ENCODE data around the gene MYD88. TPM values are rescaled to one million over a fixed set of nuclear protein-coding genes. Genes with fewer than 3 reads are reported as not detected.

MYD88 gene
- total RNA-seq, 1 experiment from 2014 or later: 19.2 TPM

- TF ChIP-seq HMGXB4 (CRISPR knock-in tag; IDR thresholded peaks at IDR 0.05) (no peak), GABPB1 (CRISPR knock-in tag; IDR thresholded peaks at IDR 0.05) (no peak)
- TF ChIP-seq, protein P1, sequence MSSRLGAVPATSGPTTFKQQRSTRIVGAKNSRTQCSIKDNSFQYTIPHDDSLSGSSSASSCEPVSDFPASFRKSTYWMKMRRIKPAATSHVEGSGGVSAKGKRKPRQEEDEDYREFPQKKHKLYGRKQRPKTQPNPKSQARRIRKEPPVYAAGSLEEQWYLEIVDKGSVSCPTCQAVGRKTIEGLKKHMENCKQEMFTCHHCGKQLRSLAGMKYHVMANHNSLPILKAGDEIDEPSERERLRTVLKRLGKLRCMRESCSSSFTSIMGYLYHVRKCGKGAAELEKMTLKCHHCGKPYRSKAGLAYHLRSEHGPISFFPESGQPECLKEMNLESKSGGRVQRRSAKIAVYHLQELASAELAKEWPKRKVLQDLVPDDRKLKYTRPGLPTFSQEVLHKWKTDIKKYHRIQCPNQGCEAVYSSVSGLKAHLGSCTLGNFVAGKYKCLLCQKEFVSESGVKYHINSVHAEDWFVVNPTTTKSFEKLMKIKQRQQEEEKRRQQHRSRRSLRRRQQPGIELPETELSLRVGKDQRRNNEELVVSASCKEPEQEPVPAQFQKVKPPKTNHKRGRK (CRISPR knock-in tag; IDR thresholded peaks at IDR 0.05; ENCODE audit: borderline replicate concordance): no peak
Observed at GRCh38 chr3:38120693-38121450, 17.6 kb upstream of the MYD88 start (continued).

GRCh38 chr3:38121451-38121831 is 17.0 kb upstream of the MYD88 start:
- no peaks in the 10 kb centered on the region for H3K4me1 Mint-ChIP-seq
- H3K27ac Mint-ChIP-seq: no peak overlapping the region
- peaks cover 29% of the 10 kb centered on the region for H3K36me3 Mint-ChIP-seq
- ATAC-seq (no peak), DNase-seq (ENCODE audit: low spot score) (no peak)
- no peaks in the 10 kb centered on the region for H3K9me3 Mint-ChIP-seq
- no peaks in the 10 kb centered on the region for H3K27me3 Mint-ChIP-seq (ENCODE audit: low read depth)
- ChIA-PET POLR2A (no interaction called here), CTCF (interaction anchor here (0.5 kb wide), 1 partner anchor 93 kb away, joined by 3 read pairs; no protein-coding TSS in a partner anchor)
- H3K4me3 Mint-ChIP-seq: no peak overlapping the region
- TF ChIP-seq ZNF423 (CRISPR knock-in tag; IDR thresholded peaks at IDR 0.05): no peak
- TF ChIP-seq, protein P2, sequence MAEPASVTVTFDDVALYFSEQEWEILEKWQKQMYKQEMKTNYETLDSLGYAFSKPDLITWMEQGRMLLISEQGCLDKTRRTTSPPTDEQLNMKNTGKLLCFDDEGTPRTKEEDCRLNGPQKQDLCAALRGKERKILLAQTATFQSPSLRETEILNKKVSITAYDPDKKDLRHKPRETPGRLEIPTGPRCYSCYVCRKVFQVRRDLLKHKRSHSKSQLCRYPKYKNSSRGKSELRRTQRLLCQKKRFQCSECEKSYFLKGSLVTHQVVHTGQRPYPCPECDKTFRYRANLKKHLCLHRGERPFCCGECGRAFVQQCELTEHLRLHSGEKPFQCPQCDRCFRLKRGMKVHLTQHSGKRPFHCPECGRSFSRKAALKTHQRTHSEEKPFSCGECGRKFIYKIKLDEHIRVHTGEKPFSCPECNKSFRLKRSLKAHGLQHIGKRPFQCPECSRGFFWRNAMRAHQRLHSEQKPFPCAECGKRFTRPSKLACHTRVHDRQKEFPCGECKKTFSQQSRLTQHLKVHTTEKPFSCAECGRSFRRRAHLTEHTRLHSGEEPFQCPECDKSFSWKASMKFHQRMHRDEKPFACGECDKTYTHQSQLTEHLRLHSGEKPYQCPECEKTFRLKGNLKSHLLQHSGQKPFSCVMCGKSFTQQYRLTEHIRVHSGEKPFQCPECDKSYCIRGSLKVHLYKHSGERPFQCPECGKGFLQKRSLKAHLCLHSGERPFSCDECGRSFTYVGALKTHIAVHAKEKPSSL (CRISPR knock-in tag; conservative IDR thresholded peaks at IDR 0.05): no peak
- no peak for TF ChIP-seq NFATC4 (CRISPR knock-in tag; IDR thresholded peaks at IDR 0.05)
- TF ChIP-seq, protein P3, sequence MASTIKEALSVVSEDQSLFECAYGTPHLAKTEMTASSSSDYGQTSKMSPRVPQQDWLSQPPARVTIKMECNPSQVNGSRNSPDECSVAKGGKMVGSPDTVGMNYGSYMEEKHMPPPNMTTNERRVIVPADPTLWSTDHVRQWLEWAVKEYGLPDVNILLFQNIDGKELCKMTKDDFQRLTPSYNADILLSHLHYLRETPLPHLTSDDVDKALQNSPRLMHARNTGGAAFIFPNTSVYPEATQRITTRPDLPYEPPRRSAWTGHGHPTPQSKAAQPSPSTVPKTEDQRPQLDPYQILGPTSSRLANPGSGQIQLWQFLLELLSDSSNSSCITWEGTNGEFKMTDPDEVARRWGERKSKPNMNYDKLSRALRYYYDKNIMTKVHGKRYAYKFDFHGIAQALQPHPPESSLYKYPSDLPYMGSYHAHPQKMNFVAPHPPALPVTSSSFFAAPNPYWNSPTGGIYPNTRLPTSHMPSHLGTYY (CRISPR knock-in tag; IDR thresholded peaks at IDR 0.05): no peak
- no peak for TF ChIP-seq GRHL2 (CRISPR knock-in tag; IDR thresholded peaks at IDR 0.05; ENCODE audit: insufficient replicate concordance, severe bottlenecking)
- no peak for TF ChIP-seq TEAD1 (CRISPR knock-in tag; IDR thresholded peaks at IDR 0.05)
- TF ChIP-seq ESRRA (CRISPR knock-in tag; IDR thresholded peaks at IDR 0.05; ENCODE audit: borderline replicate concordance): no peak
- TF ChIP-seq ZBTB43 (CRISPR knock-in tag; IDR thresholded peaks at IDR 0.05): no peak
- no peak for TF ChIP-seq HMGA2 (CRISPR knock-in tag; IDR thresholded peaks at IDR 0.05)
- no peak for TF ChIP-seq ELF4 (CRISPR knock-in tag; IDR thresholded peaks at IDR 0.05; ENCODE audit: low read depth)
- TF ChIP-seq, protein P4, sequence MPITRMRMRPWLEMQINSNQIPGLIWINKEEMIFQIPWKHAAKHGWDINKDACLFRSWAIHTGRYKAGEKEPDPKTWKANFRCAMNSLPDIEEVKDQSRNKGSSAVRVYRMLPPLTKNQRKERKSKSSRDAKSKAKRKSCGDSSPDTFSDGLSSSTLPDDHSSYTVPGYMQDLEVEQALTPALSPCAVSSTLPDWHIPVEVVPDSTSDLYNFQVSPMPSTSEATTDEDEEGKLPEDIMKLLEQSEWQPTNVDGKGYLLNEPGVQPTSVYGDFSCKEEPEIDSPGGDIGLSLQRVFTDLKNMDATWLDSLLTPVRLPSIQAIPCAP (CRISPR knock-in tag; IDR thresholded peaks at IDR 0.05): no peak
- TF ChIP-seq, protein P5, sequence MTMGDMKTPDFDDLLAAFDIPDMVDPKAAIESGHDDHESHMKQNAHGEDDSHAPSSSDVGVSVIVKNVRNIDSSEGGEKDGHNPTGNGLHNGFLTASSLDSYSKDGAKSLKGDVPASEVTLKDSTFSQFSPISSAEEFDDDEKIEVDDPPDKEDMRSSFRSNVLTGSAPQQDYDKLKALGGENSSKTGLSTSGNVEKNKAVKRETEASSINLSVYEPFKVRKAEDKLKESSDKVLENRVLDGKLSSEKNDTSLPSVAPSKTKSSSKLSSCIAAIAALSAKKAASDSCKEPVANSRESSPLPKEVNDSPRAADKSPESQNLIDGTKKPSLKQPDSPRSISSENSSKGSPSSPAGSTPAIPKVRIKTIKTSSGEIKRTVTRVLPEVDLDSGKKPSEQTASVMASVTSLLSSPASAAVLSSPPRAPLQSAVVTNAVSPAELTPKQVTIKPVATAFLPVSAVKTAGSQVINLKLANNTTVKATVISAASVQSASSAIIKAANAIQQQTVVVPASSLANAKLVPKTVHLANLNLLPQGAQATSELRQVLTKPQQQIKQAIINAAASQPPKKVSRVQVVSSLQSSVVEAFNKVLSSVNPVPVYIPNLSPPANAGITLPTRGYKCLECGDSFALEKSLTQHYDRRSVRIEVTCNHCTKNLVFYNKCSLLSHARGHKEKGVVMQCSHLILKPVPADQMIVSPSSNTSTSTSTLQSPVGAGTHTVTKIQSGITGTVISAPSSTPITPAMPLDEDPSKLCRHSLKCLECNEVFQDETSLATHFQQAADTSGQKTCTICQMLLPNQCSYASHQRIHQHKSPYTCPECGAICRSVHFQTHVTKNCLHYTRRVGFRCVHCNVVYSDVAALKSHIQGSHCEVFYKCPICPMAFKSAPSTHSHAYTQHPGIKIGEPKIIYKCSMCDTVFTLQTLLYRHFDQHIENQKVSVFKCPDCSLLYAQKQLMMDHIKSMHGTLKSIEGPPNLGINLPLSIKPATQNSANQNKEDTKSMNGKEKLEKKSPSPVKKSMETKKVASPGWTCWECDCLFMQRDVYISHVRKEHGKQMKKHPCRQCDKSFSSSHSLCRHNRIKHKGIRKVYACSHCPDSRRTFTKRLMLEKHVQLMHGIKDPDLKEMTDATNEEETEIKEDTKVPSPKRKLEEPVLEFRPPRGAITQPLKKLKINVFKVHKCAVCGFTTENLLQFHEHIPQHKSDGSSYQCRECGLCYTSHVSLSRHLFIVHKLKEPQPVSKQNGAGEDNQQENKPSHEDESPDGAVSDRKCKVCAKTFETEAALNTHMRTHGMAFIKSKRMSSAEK (CRISPR knock-in tag; IDR thresholded peaks at IDR 0.05; ENCODE audit: borderline replicate concordance): no peak
- no peak for TF ChIP-seq ATF1 (CRISPR knock-in tag; IDR thresholded peaks at IDR 0.05)
- TF ChIP-seq ZNF396 (CRISPR knock-in tag; IDR thresholded peaks at IDR 0.05; ENCODE audit: borderline replicate concordance): no peak
